Upper lobe of left lung (tissue), 6 donors: ENCODE results near the gene BGLAP. TPM values are rescaled to one million over a fixed set of nuclear protein-coding genes. Genes with fewer than 3 reads are reported as not detected.

ENCODE experiments used
- ATAC-seq, 2 donors: fragments of 200-7000 bp; cut with Tn5 transposase; one replicate each; pipeline ENCODE4 v1.9.1; 2022; ENCODE audit warnings: mild to moderate bottlenecking in 2 of 2, moderate library complexity in 2 of 2; ENCODE audit not compliant: low FRiP score in 2 of 2
- DNase-seq, 2 donors: peaks; one replicate each; pipeline ENCODE4 v3.0.0-alpha.2; 2019 to 2020
- H3K27ac ChIP-seq, 4 donors: fragments of 200-600 bp; sonication (generic); one replicate each; pipeline ENCODE4 v1.5.1; 2016 to 2019
- H3K27me3 ChIP-seq, 4 donors: fragments of 200-600 bp; sonication (generic); one replicate each; pipeline ENCODE4 v1.5.1; 2017 to 2019
- H3K36me3 ChIP-seq, 4 donors: fragments of 200-600 bp; sonication (generic); one replicate each; pipeline ENCODE4 v1.5.1; 2016 to 2019
- H3K4me1 ChIP-seq, 4 donors: fragments of 200-600 bp; sonication (generic); one replicate each; pipeline ENCODE4 v1.5.1; 2018 to 2019
- H3K4me3 ChIP-seq, 4 donors: fragments of 200-600 bp; sonication (generic); one replicate each; pipeline ENCODE4 v1.5.1; 2017 to 2019; ENCODE audit warnings: mild to moderate bottlenecking in 2 of 4, moderate library complexity in 1 of 4
- H3K9me3 ChIP-seq, 4 donors: fragments of 200-600 bp; sonication (generic); one replicate each; pipeline ENCODE4 v1.5.1; 2018 to 2019
- CTCF ChIP-seq, 6 experiments: fragments of 450-650 bp in 4 of 6; fragments of 200-600 bp in 2 of 6; sonication (generic) in 2 of 6; IDR thresholded peaks; one replicate each; pipeline ENCODE4 v1.5.1; 2016 to 2019; ENCODE audit warnings: antibody characterized with exemption in 6 of 6
- EP300 ChIP-seq, 4 donors: sonication (generic); formaldehyde crosslinking; IDR thresholded peaks; one replicate each; pipeline ENCODE4 v1.5.1; 2017; ENCODE audit warnings: antibody characterized with exemption in 4 of 4, control low read depth in 2 of 4
- POLR2A ChIP-seq, 4 donors: fragments of 450-650 bp; IDR thresholded peaks; one replicate each; pipeline ENCODE4 v1.5.1; 2016 to 2017; ENCODE audit warnings: antibody characterized with exemption in 4 of 4, mild to moderate bottlenecking in 2 of 4
- POLR2AphosphoS5 ChIP-seq, 2 donors: sonication (generic); formaldehyde crosslinking; IDR thresholded peaks; one replicate each; pipeline ENCODE4 v1.5.1; 2017; ENCODE audit warnings: antibody characterized with exemption in 2 of 2
- WGBS, 2 donors: methylation state at CpG; one replicate each; pipeline ENCODE4 v1.1.5; 2017 to 2018; 5-methylcytosine and 5-hydroxymethylcytosine counted together
- total RNA-seq, 6 donors: library from RNA; depleted of rRNA in 4 of 6; stranded (reverse); fragments of >200 nt in 4 of 6; gene quantifications; one replicate each; pipeline versions ENCODE4 v1.1.0 to v1.2.1, GENCODE V29; 2016 to 2021
- donor health status: DM: no; HTN: no; CAD: no; lungs with moderate emphysema.
- donor health status: DM: no; HTN: yes; CAD: no; lungs with severe emphysema.

Gene BGLAP
- total RNA-seq, 6 donors from 2014 or later = 0.69 to 31.4 (median 1.9) TPM; not detected in 1

DNA sequence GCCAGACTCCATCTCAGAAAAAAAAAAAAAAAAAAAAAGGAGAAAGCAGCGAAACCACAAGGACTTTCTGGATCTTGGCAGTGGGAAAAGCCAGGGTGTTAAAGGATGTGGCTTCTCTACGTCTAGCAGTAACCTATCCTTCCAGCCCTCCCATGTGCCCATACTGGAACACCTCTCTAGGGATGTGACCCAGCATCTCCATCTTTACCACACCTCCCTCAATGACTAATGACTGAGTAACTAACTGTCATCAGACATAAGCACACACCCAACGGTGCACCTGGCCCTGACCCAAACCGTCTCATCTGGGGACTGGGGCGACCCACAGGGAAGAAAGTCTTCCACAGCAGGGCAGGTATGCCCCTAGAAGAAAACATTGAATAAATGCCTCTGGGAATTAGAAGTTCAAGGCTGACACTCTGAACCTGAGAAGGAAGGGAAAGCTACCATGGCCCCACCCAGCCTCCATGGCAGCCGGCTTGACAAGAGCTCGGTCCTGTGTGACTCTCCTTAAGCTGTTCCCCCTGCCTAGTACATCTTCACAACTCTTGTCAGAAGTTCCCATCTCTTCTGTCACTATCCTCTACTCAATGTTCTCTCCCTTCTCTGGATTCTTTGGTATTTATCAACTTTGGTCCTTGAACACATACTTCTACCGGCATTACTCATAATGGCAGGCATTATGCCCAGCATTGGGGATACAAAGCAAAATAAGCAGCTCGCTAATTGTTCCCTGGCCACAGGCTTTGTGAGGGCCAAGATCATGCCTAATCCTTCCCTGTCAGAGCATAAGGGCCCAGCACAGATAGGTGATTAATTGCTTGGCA lies 20.7 kb downstream of the BGLAP start:
- no peak for DNase-seq
- Histone ChIP-seq H3K9me3 (no peaks in the 10 kb centered on the region), H3K4me3 (no peak overlapping the region), H3K36me3 (peaks cover 66 to 98% (median 95%) of the 10 kb centered on the region in 4 donors), H3K4me1 (no peaks in the 10 kb centered on the region), H3K27me3 (no peaks in the 10 kb centered on the region), H3K27ac (no peak overlapping the region)
- TF ChIP-seq POLR2AphosphoS5 (IDR thresholded peaks at IDR 0.05) = no peak
- no peak for TF ChIP-seq EP300 (IDR thresholded peaks at IDR 0.05)
- no peak for TF ChIP-seq CTCF (IDR thresholded peaks at IDR 0.05)
- no peak for TF ChIP-seq POLR2A (IDR thresholded peaks at IDR 0.05)
- WGBS, 2 donors = 86 to 89% methylated on average over 9 of the region's 9 CpGs
- peak in 1 of 2 donors; percentile 45 for ATAC-seq

DNA sequence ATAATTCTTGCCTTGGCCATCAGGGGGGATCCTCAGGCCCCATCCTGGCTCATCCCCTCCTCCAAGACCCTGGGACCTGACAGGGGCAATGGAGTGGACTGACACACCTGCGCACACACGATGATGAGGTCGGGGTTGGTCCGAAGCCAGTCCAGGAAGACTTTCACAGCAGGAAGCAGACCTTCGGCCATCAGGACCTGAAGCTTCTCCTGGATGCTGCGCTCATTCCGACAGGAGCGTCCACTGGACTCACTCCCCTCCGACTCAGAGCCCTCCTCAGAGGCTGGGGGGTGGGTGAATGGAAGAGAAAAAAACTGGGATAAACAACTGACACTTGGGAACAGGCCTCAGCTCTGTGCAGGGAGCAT lies 21.3 kb downstream of the BGLAP start:
- no peak for TF ChIP-seq CTCF (IDR thresholded peaks at IDR 0.05)
- no peak overlapping the region for H3K27ac ChIP-seq
- peaks cover 65 to 98% (median 95%) of the 10 kb centered on the region in 4 donors for H3K36me3 ChIP-seq
- no peak overlapping the region for H3K4me3 ChIP-seq
- H3K9me3 ChIP-seq = no peaks in the 10 kb centered on the region
- ATAC-seq (no peak), DNase-seq (no peak)
- H3K4me1 ChIP-seq = no peaks in the 10 kb centered on the region
- no peaks in the 10 kb centered on the region for H3K27me3 ChIP-seq
- 94 to 95% methylated on average over 9 of the region's 9 CpGs for WGBS, 2 donors

DNA sequence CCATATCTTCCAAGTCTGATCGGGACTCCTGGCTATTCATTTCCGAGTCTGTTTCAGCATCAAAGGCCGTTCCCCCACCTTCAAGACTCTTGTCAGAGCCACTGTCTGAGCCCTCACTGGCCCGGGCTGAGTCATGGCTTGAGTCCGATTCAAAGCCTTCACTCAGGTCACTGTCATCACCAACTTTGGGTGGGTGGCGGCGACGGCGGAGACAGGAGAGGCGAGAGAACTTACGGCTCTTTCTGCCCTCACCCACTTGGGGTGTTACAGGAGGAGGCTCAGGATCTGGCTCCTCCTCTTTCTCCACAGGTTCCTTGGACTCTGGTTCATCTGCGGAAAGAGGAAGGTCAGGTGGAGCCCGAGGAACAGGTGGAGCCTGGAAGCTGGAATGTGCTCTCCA lies 24.1 kb downstream of the BGLAP start:
- H3K36me3 ChIP-seq = peaks cover 54 to 98% (median 89%) of the 10 kb centered on the region in 4 donors
- peak in 1 of 2 donors; percentile 58 for DNase-seq
- TF ChIP-seq POLR2AphosphoS5 (IDR thresholded peaks at IDR 0.05) (no peak), CTCF (IDR thresholded peaks at IDR 0.05) (no peak), EP300 (IDR thresholded peaks at IDR 0.05) (no peak), POLR2A (IDR thresholded peaks at IDR 0.05) (no peak)

GRCh38 chr1:156268336-156268735 lies 26.4 kb downstream of the BGLAP start:
- Histone ChIP-seq H3K27me3 (no peaks in the 10 kb centered on the region), H3K9me3 (no peaks in the 10 kb centered on the region), H3K4me3 (no peak overlapping the region), H3K27ac (no peak overlapping the region), H3K4me1 (no peaks in the 10 kb centered on the region), H3K36me3 (peaks cover 49 to 98% (median 86%) of the 10 kb centered on the region in 4 donors)
- WGBS, 2 donors = 89 to 93% methylated on average over 4 of the region's 4 CpGs
- DNase-seq = no peak
- TF ChIP-seq POLR2AphosphoS5 (IDR thresholded peaks at IDR 0.05) (no peak), POLR2A (IDR thresholded peaks at IDR 0.05) (no peak), EP300 (IDR thresholded peaks at IDR 0.05) (no peak), CTCF (IDR thresholded peaks at IDR 0.05) (no peak)
- ATAC-seq = no peak

More for the DNA sequence above, 24.1 kb downstream of the BGLAP start:
- H3K4me1 ChIP-seq = no peaks in the 10 kb centered on the region
- H3K4me3 ChIP-seq = no peak overlapping the region
- H3K27me3 ChIP-seq = no peaks in the 10 kb centered on the region
- no peak overlapping the region for H3K27ac ChIP-seq
- no peaks in the 10 kb centered on the region for H3K9me3 ChIP-seq
- ATAC-seq = no peak
- 90 to 92% methylated on average over 13 of the region's 13 CpGs for WGBS, 2 donors

DNA sequence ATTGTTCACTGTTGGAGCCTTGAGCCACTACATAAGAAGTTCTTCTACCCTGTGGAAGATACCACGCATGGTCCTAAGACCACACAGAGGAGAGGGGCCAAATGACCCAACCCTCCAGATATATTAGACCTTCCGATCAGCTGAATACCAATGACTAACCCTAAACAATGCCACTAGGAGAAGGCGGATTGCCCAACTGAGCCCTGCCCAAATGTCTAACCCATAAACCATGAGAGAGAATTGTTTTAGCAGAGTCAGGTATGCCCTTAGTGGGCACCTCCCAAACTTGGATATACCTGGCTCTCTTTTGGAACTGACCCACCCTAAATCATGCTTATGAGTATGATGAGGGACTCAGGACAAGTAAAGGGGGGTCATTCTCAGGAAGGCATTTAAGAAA lies 28.3 kb downstream of the BGLAP start:
- H3K4me1 ChIP-seq = no peaks in the 10 kb centered on the region
- no peaks in the 10 kb centered on the region for H3K9me3 ChIP-seq
- 94 to 100% methylated on average over 2 to 3 of the region's 3 CpGs for WGBS, 2 donors
- ATAC-seq (no peak), DNase-seq (no peak)
- no peak overlapping the region for H3K27ac ChIP-seq
- TF ChIP-seq POLR2AphosphoS5 (IDR thresholded peaks at IDR 0.05) (no peak), EP300 (IDR thresholded peaks at IDR 0.05) (no peak), CTCF (IDR thresholded peaks at IDR 0.05) (no peak), POLR2A (IDR thresholded peaks at IDR 0.05) (no peak)
- no peaks in the 10 kb centered on the region for H3K27me3 ChIP-seq
- H3K4me3 ChIP-seq = no peak overlapping the region
- H3K36me3 ChIP-seq = peaks cover 45 to 100% (median 84%) of the 10 kb centered on the region in 4 donors
